Measurements from ENCODE around the gene KLHL29.

The KLHL29 gene

DNA sequence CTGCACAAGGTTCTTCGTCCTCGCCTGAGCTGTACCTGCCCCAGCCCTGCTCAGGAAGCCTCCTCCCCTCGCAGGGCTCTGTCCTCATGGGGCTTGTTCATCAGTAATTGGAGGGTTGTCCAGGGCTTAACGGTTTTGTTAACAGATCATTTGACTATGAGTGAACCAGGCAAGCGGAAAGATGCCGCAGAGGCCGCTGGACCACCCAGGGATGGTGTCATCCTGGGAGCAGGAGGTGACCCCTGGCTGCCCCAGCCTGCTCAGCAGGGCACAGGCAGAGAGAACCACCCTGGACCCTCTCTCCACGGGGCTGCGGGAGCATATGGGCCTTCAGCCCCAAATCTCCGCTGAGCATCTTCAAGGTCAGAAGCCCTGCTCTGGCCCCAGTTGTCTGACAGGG lies 264.3 kb downstream of the KLHL29 start:
- no peak for DNase-seq

GRCh38 chr2:23649819-23650218 lies 264.8 kb downstream of the KLHL29 start:
- DNase-seq, result no peak

- no peak for DNase-seq
These were observed 266.5 kb downstream of the KLHL29 start for GRCh38 chr2:23651187-23652080.

- DNase-seq, result no peak
These were observed 268.3 kb downstream of the KLHL29 start for GRCh38 chr2:23653326-23653725.

DNA sequence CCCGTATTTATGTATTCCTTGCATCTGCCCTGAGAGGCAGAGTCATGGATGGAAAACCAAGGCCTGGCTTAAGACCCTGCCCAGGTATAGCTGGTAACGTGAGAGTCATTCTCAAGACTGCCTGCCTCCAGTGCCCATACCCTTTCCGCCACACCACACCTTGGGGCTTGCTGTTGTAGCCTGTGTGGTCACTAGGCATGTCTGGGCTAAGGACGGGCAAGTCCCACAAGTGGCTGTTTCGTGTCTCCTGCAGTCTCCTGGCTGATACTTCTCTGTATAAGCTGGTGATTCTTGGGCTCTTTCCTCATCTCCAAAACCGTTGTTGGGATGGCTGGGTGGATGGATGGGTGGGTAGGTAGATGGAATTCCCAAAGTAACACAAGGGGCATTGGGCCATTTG lies 269.8 kb downstream of the KLHL29 start:
- DNase-seq, result no peak

GRCh38 chr2:23655934-23656596 lies 271.1 kb downstream of the KLHL29 start:
- no peak for DNase-seq

- no peak for DNase-seq
These were observed 271.6 kb downstream of the KLHL29 start for GRCh38 chr2:23656597-23656973.

DNA sequence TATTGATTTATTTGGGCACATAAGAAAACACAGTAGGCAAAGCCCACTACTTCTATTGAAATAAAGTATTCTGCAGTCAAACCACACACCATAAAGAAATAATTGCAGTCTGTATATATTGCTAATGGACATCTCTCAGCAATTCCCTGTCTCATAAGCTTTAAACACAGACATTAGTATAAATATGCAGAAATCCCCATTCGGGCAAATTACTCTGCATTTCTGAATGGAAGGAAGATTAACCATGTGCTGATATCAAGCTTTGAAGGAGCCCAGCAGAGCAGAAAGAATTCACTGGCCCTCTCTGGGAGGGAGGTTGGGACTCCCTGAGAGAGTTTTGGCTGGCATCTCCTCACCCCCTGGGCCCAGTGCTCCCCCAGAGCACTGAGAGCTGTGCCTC lies 272.4 kb downstream of the KLHL29 start:
- no peak for DNase-seq

DNA sequence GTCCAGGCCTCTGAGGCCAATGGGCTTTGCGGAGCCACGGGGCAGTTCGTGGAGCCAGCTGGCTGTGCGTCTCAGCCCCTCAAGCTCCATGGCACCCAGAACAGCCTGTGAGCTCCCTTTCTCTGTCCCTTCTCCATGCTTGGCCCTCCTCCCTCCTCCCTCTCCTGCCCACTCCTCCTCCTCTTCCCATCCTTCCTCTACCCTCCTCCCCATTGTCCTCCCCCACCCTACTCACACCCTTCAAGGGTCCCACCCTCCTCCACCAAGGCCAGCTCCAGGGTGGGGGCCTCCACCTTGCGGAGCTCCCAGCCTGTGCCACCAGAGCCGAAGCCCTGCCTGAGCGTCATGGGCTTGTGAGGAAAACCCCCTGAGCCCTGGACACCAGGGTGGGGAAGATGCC lies 273.0 kb downstream of the KLHL29 start:
- DNase-seq, result no peak

DNA sequence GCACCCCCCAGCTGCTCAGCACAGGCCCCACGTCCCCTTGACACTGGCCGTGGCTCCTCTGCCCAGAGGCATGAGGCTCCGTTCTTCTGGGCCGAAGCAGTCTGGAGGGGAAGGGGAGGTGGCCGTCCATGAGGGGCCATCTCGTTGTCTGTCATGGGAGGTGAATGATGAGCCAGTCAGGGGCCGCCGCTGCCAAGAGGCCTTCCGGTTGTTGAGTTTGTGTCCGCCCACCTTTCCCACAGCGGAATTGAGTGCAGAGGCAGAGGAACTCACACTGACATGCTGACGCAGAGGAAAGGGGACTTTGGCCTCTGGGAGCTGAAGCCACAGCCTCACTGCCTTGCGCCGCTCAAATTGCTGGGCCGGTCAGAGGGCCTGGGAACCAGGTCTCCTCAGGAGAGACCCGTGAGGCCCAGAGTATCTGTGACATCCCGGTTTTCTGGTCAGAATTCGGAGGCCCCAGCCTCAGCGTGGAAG lies 273.5 kb downstream of the KLHL29 start:
- DNase-seq, result no peak

- DNase-seq, result no peak
These were observed 274.3 kb downstream of the KLHL29 start for GRCh38 chr2:23659328-23659727.

GRCh38 chr2:23659773-23660172 lies 274.8 kb downstream of the KLHL29 start:
- DNase-seq, result no peak

GRCh38 chr2:23660237-23660636 lies 275.3 kb downstream of the KLHL29 start:
- DNase-seq, result no peak

DNA sequence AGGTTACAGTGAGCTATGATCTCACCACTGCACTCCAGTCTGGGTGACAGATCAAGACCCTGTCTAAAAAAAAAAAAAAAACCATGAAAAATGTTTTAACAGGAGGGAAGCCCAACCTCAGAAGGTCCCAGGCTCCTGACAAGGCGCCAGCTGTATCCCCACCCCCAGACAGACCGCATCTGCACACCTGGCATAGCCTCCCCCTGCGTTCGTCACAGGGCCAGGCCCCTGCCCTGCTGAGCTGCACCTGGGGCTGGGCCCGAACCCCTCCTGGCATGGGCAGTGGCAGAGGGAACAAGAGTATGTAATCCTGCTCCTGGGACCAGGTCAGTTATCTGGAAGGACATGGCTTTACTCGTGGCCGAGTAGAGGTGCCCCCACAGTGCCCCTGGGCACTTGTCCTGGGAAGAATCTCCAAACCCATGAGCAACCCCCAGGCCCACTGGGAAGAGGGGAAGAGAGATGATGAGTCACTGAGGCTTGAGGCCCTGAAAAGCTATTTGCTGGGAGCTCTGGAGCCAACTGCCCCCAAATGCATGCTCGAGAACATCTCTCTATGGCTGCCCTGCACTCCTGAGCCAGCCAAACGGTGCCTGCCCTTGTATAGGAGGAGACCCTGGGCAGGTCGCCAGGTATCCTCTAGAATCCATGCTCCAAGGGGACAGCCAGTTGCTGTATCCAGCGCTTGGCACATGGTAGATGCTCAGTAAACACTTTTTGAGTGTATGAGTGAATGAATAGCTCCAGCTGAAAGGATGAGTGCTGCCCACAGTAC lies 276.5 kb downstream of the KLHL29 start:
- no peak for DNase-seq

DNA sequence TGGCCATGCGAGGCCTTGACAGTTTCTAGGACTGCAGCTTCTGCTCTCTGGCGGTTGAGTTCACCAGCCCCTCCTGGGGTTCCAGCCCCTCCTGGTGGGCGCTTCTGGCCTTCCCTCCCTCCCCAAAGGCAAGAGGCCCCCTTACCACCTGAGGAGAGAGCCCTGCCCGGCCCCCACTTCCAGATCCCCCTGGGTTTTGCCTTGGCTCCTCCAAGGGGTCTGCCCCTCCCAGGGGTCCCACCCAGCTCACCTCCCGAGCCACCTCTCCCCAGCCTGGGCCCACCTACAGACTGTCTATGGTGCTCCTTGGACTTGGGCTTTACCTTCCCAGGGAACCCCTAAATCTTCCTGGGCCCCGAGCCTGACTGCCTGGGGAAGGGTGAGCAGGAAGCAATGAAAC lies 277.5 kb downstream of the KLHL29 start:
- no peak for DNase-seq

DNA sequence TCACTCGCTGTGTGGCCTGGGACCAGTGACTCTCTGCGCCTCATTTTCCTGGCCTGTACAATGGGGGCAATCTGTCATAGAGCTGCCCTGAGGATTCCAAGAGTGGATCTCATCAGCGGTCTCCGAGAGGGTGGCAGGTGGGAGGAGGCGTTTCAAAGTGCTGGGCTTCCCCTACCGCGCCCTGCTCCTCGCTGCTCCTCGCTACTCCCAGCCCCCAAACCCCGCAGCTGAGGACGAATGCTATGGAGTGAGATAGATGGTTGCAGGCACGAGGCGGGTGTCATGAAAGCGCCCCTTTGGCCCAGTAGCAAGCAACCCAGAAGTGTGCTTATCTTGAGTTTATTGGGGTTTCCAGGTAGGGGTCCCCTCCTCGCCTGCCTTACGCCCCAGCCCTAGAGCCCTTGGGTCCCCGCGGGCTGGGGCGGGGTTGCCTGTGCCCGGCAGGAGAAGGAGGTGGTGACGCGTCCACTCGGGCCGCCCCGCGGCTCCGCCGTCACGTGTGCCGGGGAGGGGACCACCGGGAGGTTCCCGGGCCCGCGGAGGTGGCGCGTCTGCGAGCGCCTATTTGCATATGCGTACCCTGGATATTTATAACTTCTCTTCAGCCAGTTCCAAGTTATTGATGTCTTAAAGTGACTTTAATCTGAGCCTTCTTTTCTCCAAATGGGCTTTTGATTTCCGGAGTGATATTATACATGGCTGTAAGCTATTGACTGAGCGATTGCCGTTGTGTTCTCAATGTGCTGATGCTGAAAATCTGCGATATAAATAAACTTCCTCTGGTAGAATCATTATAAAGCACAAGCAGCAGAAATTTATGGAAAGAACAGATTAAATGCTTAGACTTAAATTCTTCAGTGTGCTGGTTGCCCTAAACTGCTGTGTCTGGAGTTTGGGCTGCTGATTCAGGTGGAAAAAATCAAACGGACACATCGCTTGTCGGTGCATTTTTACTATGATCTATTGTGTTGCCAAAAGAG lies 278.3 kb downstream of the KLHL29 start:
- no peak for DNase-seq

GRCh38 chr2:23664066-23664788 lies 279.2 kb downstream of the KLHL29 start:
- DNase-seq, result no peak

DNA sequence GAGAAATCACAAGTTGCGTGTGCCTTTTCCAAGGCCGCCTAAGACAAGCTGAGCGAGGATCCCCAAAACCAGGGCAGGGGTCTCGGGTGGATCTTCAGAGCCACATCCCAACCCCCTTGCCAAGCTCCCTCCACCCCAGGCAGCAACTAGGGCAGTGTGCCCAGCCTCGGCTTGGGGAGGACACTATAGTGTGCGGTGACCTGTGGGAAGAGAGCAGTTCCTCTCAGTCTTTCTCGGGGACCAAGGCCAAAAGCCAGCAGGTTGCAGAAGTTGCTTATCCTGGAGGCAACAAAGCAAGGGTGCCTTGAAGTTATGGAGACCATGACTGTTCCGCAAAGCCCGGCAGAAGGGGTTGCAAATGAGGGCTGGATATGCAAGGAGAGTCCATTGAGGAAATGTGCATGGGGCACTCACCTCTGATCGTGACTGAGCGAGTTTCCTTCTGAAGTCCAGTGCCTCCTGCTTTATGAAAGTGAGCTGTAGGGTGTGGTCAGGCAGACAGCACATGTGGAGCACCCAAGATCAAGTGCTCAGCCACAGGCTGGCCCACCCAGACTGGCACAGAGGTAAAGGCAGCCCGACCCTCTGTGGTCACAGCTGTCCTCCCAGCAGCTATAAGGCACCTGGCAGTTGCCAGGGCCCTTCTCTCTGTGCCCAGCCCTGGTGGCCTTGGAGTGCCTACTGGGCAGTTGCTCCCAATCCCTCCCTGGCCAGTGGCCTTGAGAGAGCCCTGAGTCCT lies 281.4 kb downstream of the KLHL29 start:
- no peak for DNase-seq

GRCh38 chr2:23666980-23667357 lies 282.0 kb downstream of the KLHL29 start:
- DNase-seq, result no peak

DNA sequence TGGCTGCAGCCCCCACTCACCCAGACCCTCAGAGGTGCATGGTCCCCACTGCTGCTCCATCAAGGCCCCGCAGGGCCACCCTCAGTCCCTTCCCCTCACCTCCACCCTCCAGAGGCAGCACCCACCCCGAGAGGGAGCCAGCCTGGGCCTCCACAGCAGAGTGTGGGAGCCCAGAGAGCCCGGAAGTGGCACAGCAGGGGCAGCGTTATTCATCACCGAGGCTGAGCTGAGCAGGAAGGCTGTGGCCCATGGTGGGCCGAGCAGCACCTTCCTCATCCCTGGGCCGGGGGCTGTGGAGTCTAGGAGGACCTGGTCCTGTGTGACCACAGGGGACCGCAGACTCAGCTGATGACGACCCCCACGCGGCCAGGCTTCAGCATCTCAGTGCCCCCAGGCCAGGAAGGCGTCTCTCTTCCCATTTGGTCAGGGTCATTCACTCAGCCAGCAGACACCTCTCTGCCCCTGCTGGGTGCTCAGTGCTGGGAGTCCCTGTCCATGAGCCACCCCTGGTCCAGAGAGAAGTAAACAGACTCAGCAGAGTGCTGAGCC lies 283.9 kb downstream of the KLHL29 start:
- DNase-seq, result no peak

All from NCI-H2081 treated with DMSO at 0.1 percent for 48 hours (cell line).